ENCODE measurements around the gene TBX15.

DNA sequence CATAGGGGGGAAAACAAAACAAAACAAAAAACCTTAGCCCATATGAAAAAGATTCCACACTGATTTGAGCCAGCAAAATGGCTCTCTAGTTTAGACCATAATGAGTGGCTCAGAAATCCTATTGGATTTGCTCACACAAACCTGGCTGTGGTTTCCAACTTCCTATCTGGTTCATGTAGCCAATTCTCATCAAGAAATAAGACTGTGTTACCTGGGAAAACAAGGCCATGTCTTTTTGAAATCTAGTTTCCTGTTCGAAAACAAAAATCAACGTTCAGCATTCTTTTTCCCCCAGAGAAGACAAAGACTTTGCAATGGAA, 69.2 kb downstream of the TBX15 start:
- no peak for TF ChIP-seq POLR2A (IDR thresholded peaks at IDR 0.05)
- TF ChIP-seq, protein P1, sequence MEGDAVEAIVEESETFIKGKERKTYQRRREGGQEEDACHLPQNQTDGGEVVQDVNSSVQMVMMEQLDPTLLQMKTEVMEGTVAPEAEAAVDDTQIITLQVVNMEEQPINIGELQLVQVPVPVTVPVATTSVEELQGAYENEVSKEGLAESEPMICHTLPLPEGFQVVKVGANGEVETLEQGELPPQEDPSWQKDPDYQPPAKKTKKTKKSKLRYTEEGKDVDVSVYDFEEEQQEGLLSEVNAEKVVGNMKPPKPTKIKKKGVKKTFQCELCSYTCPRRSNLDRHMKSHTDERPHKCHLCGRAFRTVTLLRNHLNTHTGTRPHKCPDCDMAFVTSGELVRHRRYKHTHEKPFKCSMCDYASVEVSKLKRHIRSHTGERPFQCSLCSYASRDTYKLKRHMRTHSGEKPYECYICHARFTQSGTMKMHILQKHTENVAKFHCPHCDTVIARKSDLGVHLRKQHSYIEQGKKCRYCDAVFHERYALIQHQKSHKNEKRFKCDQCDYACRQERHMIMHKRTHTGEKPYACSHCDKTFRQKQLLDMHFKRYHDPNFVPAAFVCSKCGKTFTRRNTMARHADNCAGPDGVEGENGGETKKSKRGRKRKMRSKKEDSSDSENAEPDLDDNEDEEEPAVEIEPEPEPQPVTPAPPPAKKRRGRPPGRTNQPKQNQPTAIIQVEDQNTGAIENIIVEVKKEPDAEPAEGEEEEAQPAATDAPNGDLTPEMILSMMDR (IDR thresholded peaks at IDR 0.05) = no peak
